ENCODE measurements around the gene PNMA6A.
"Not testable (repeated sequence)": the region's sequence is repeated elsewhere in the genome, so short reads cannot be mapped to it uniquely, and the experiment has no call there.

PNMA6A gene

DNA sequence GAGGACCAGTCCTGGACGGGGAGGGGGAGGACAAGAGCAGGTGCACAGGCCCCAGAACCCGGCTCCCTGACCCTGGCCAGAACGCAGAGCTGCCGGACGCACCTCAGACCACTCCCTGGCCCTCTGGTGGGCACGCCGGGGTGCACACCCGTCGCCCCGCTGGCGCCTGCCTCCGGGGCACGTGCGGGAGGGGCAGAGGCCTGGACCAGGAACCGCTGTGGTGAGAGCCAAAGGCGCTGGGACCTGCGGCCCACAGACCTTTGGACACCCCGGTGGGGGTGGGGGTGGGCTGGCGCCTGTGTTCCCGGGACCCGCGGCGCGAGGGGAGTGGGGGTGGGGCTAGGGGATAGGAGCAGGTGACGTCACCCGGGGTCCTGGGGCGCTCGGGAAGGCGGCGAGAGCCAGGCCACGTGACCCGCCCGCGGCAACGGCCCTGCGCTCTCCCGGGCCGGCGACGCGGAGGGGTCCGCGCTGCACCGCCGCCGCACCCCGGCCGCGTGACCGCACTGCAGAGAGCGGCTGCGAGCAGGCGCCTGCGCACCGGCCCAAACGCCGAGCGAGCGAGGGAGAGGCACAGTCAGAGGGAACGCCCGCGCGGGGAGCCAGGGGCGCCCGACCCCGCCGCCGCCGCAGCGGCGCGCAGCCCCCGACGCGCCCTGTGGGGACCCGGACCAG lies at the start of gene PNMA6A:
PNMA6A (plus strand) TSS at position 546 of the 675 bp plus-strand sequence. CDS start 609 bp downstream, outside the sequence.
- not testable (repeated sequence) for H3K36me3 ChIP-seq (ENCODE audit: control insufficient read depth in 2 of 2, insufficient read depth in 2 of 2, low read length in 2 of 2); H3K9ac ChIP-seq (ENCODE audit: low read length in 2 of 2); H3K4me1 ChIP-seq (ENCODE audit: control insufficient read depth, insufficient read depth, low read length); H3K27ac ChIP-seq (ENCODE audit: low read length); H3K4me3 ChIP-seq (ENCODE audit: low read length in 2 of 2); H3K9me3 ChIP-seq (ENCODE audit: control insufficient read depth in 2 of 2, low read length in 2 of 2); H3K27me3 ChIP-seq (ENCODE audit: control insufficient read depth in 1 of 2, insufficient read depth in 2 of 2, low read length in 2 of 2)

DNA sequence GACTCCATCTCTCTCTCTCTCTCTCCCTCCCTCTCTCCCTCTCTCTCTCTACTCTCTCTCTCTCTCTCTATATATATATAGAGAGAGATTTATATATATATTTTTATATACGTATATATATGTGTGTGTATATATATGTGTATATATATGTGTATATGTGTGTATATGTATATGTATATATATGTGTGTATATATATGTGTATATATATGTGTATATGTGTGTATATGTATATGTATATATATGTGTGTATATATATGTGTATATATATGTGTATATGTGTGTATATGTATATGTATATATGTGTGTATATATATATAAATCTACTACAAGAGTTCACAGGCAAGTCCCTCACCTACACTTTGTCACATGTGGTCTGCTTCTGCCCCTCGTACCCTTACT lies 45.8 kb upstream of the PNMA6A start:
- not testable (repeated sequence) for H3K4me1 ChIP-seq (ENCODE audit: control insufficient read depth, insufficient read depth, low read length); H3K4me3 ChIP-seq (ENCODE audit: low read length in 2 of 2); H3K9me3 ChIP-seq (ENCODE audit: control insufficient read depth in 2 of 2, low read length in 2 of 2); H3K27ac ChIP-seq (ENCODE audit: low read length); H3K36me3 ChIP-seq (ENCODE audit: control insufficient read depth in 2 of 2, insufficient read depth in 2 of 2, low read length in 2 of 2); H3K27me3 ChIP-seq (ENCODE audit: control insufficient read depth in 1 of 2, insufficient read depth in 2 of 2, low read length in 2 of 2); H3K9ac ChIP-seq (ENCODE audit: low read length in 2 of 2)

DNA sequence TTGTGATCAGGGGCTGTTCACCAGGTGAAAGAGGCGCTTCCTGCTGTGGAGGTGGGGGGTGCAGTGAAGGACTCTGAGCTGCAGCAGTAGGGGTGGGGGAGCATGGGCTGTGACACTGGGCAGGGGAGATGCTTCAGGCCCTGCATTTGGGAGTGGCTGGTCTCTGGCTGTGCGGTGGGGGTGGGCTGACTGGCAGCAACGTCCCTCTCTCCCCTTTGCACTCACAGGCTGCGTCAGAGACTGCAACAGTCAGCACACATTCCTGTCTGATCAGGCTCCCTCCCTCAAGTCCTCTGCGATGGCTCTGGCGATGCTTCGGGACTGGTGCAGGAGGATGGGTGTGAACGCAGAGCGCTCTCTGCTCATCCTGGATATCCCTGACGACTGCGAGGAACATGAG lies 43.8 kb upstream of the PNMA6A start:
- H3K9ac ChIP-seq (ENCODE audit: low read length in 2 of 2); H3K4me3 ChIP-seq (ENCODE audit: low read length in 2 of 2); H3K4me1 ChIP-seq (ENCODE audit: control insufficient read depth, insufficient read depth, low read length); H3K27ac ChIP-seq (ENCODE audit: low read length); H3K36me3 ChIP-seq (ENCODE audit: control insufficient read depth in 2 of 2, insufficient read depth in 2 of 2, low read length in 2 of 2); H3K9me3 ChIP-seq (ENCODE audit: control insufficient read depth in 2 of 2, low read length in 2 of 2); H3K27me3 ChIP-seq (ENCODE audit: control insufficient read depth in 1 of 2, insufficient read depth in 2 of 2, low read length in 2 of 2): not testable (repeated sequence)

DNA sequence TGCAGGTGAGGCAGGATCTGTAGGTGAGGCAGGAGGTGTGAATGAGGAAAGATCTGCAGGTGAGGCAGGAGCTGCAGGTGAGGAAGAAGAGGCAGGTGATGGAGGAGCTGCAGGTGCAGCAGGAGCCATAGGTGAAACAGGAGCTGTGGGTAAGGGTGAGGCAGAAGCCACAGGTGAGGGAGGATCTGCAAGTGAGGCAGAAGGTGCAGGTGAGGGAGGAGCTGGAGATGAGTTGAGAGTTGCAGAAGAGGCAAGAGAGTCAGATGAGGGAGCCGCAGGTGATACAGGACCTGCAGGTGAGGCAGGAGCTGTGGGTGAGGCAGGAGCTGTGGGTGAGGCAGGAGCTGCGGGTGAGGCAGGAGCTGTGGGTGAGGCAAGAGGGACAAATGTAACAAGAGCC lies 43.1 kb upstream of the PNMA6A start:
- Histone ChIP-seq H3K36me3 (ENCODE audit: control insufficient read depth in 2 of 2, insufficient read depth in 2 of 2, low read length in 2 of 2) (no peaks in the 10 kb centered on the region), H3K9me3 (ENCODE audit: control insufficient read depth in 2 of 2, low read length in 2 of 2) (no peaks in the 10 kb centered on the region), H3K27ac (ENCODE audit: low read length) (no peak overlapping the region), H3K9ac (ENCODE audit: low read length in 2 of 2) (no peak overlapping the region), H3K4me3 (ENCODE audit: low read length in 2 of 2) (no peak overlapping the region), H3K27me3 (ENCODE audit: control insufficient read depth in 1 of 2, insufficient read depth in 2 of 2, low read length in 2 of 2) (peaks cover 0 to 6% of the 10 kb centered on the region in 2 donors), H3K4me1 (ENCODE audit: control insufficient read depth, insufficient read depth, low read length) (no peaks in the 10 kb centered on the region)

DNA sequence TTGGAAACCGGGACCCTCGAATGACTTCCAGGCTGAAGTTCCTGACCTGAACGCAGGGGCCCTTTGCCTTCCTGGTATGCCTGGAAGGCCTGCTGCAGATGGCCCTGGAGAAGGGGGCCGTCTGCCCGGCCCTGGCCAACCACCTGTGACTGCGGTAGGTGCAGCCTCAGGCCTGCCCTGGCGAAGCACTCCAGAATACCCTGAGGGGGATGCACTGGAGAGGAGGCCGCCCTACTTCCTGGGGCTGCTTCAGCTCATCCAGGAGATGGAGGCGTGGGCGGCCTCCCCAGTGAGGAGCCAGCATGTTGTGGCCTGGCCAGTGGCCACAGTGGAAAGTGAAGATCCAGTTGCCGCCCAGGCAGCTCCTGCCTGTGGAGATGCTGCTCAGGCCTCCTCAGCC lies 42.4 kb upstream of the PNMA6A start:
- H3K4me1 ChIP-seq (ENCODE audit: control insufficient read depth, insufficient read depth, low read length), result no peaks in the 10 kb centered on the region
- H3K4me3 ChIP-seq (ENCODE audit: low read length in 2 of 2), result no peak overlapping the region
- no peaks in the 10 kb centered on the region for H3K9me3 ChIP-seq (ENCODE audit: control insufficient read depth in 2 of 2, low read length in 2 of 2)
- peaks cover 0 to 6% of the 10 kb centered on the region in 2 donors for H3K27me3 ChIP-seq (ENCODE audit: control insufficient read depth in 1 of 2, insufficient read depth in 2 of 2, low read length in 2 of 2)
- H3K27ac ChIP-seq (ENCODE audit: low read length), result no peak overlapping the region
- H3K9ac ChIP-seq (ENCODE audit: low read length in 2 of 2), result no peak overlapping the region
- H3K36me3 ChIP-seq (ENCODE audit: control insufficient read depth in 2 of 2, insufficient read depth in 2 of 2, low read length in 2 of 2), result no peaks in the 10 kb centered on the region

DNA sequence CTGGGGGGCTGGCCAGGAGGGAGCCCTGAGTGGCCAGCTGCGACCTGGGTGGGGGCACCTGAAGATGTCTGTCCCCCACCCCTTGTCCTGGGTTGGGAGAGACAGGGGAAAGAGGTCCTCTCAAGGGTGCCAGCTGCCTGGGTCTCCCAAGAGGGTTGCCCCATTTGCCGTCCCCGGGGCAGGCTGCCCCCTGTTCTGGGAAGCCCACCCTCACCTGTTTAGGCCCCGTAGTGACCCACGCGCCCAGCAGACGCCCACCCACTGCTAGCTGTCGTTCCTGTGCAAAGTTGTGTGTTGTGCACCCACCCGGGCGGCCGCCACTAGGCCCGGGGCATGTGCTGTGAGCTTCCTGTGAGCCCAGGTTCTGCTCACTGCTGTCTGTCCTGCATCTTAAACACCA lies 41.5 kb upstream of the PNMA6A start:
- Histone ChIP-seq H3K36me3 (ENCODE audit: control insufficient read depth in 2 of 2, insufficient read depth in 2 of 2, low read length in 2 of 2) (no peaks in the 10 kb centered on the region), H3K27me3 (ENCODE audit: control insufficient read depth in 1 of 2, insufficient read depth in 2 of 2, low read length in 2 of 2) (peaks cover 0 to 3% of the 10 kb centered on the region in 2 donors), H3K4me1 (ENCODE audit: control insufficient read depth, insufficient read depth, low read length) (no peaks in the 10 kb centered on the region), H3K27ac (ENCODE audit: low read length) (no peak overlapping the region), H3K9me3 (ENCODE audit: control insufficient read depth in 2 of 2, low read length in 2 of 2) (no peaks in the 10 kb centered on the region), H3K9ac (ENCODE audit: low read length in 2 of 2) (no peak overlapping the region), H3K4me3 (ENCODE audit: low read length in 2 of 2) (no peak overlapping the region)

DNA sequence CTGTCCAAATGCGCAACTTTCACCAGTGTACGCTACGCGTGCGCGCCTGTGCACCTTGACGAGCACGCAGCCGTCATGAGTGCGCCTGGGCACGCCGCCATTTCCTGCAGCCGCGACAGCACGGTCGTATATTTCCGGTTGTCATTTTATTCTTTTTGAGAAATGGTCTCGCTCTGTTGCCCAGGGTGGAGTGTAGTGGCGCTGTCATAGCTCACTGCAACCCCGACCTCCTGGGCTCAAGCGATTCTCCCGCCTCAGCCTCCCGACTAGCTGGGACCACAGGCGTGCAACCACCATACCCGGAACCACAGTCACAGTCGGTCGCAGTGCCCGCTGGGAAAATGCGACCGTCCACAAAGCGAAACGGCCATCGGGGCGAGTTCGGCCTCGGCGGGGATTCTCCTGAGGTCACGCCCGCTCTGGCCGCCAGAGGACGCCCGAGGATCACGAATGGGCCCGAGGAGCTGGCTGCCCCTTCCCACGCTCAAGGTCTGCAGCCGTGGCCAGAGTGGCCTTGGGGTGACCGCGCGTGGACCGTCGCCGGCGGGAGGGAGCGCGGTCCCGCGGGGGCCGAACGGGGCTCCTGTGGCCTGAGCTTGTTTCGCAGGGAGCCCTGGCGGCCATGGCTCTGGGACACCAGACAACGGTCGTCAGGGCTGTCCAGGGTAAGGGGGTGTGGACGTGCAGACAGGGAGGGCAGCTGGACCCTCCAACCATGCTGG lies 39.7 kb upstream of the PNMA6A start:
- H3K27me3 ChIP-seq (ENCODE audit: control insufficient read depth in 1 of 2, insufficient read depth in 2 of 2, low read length in 2 of 2), result peaks cover 0 to 10% of the 10 kb centered on the region in 2 donors
- H3K36me3 ChIP-seq (ENCODE audit: control insufficient read depth in 2 of 2, insufficient read depth in 2 of 2, low read length in 2 of 2), result no peaks in the 10 kb centered on the region
- peak overlapping the region; percentile 55 to 65 for H3K4me3 ChIP-seq (ENCODE audit: low read length in 2 of 2)
- no peak overlapping the region for H3K27ac ChIP-seq (ENCODE audit: low read length)
- peaks cover 0 to 4% of the 10 kb centered on the region in 2 donors for H3K9me3 ChIP-seq (ENCODE audit: control insufficient read depth in 2 of 2, low read length in 2 of 2)
- H3K4me1 ChIP-seq (ENCODE audit: control insufficient read depth, insufficient read depth, low read length), result no peaks in the 10 kb centered on the region
- H3K9ac ChIP-seq (ENCODE audit: low read length in 2 of 2), result no peak overlapping the region

DNA sequence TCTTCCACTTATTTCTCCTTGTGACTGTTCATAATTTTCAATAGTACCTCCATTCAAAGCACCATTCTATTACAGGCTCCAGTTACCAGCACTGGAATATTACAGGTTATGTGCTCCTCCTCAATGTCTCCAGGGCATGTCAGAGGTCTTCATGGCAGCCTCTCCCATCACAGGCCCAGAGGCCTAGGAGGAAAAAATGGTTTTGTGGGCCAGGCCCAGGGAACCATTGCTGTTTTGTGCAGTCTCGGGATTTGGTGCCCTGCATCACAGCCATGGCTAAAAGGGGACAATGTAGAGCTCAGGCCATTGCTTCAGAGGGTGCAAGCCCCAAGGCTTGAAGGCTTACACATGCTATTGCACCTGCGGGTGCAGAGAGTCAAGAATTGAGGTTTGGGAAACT lies 23.2 kb upstream of the PNMA6A start:
- no peaks in the 10 kb centered on the region for H3K36me3 ChIP-seq (ENCODE audit: control insufficient read depth in 2 of 2, insufficient read depth in 2 of 2, low read length in 2 of 2)
- H3K4me3 ChIP-seq (ENCODE audit: low read length in 2 of 2), result no peak overlapping the region
- no peak overlapping the region for H3K27ac ChIP-seq (ENCODE audit: low read length)
- no peaks in the 10 kb centered on the region for H3K4me1 ChIP-seq (ENCODE audit: control insufficient read depth, insufficient read depth, low read length)
- H3K27me3 ChIP-seq (ENCODE audit: control insufficient read depth in 1 of 2, insufficient read depth in 2 of 2, low read length in 2 of 2), result peaks cover 0 to 12% of the 10 kb centered on the region in 2 donors
- peaks cover 0 to 2% of the 10 kb centered on the region in 2 donors for H3K9me3 ChIP-seq (ENCODE audit: control insufficient read depth in 2 of 2, low read length in 2 of 2)
- no peak overlapping the region for H3K9ac ChIP-seq (ENCODE audit: low read length in 2 of 2)

DNA sequence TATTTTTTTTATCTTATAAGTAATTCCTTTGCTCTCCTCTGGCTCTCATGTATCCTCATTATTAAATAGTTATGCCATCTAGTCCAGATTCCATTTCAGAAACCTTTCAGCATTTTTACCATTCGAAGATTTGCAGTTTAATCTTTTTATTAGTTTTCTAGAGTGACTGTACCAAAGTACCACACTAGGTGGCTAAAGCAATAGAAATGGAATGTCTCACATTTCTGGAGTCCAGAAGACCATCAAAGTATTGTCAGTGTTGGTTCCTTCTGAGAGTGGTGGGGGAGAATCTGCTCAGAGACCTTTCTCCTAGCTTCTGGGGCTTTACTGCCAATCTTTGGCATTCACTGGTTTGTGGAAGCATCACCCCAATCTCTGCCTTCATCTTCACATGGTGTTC lies 19.7 kb upstream of the PNMA6A start:
- no peak overlapping the region for H3K9ac ChIP-seq (ENCODE audit: low read length in 2 of 2)
- H3K4me3 ChIP-seq (ENCODE audit: low read length in 2 of 2), result no peak overlapping the region
- H3K36me3 ChIP-seq (ENCODE audit: control insufficient read depth in 2 of 2, insufficient read depth in 2 of 2, low read length in 2 of 2), result no peaks in the 10 kb centered on the region
- H3K27ac ChIP-seq (ENCODE audit: low read length), result no peak overlapping the region
- H3K4me1 ChIP-seq (ENCODE audit: control insufficient read depth, insufficient read depth, low read length), result no peaks in the 10 kb centered on the region
- peaks cover 0 to 2% of the 10 kb centered on the region in 2 donors for H3K9me3 ChIP-seq (ENCODE audit: control insufficient read depth in 2 of 2, low read length in 2 of 2)
- H3K27me3 ChIP-seq (ENCODE audit: control insufficient read depth in 1 of 2, insufficient read depth in 2 of 2, low read length in 2 of 2), result peaks cover 3 to 20% of the 10 kb centered on the region in 2 donors

DNA sequence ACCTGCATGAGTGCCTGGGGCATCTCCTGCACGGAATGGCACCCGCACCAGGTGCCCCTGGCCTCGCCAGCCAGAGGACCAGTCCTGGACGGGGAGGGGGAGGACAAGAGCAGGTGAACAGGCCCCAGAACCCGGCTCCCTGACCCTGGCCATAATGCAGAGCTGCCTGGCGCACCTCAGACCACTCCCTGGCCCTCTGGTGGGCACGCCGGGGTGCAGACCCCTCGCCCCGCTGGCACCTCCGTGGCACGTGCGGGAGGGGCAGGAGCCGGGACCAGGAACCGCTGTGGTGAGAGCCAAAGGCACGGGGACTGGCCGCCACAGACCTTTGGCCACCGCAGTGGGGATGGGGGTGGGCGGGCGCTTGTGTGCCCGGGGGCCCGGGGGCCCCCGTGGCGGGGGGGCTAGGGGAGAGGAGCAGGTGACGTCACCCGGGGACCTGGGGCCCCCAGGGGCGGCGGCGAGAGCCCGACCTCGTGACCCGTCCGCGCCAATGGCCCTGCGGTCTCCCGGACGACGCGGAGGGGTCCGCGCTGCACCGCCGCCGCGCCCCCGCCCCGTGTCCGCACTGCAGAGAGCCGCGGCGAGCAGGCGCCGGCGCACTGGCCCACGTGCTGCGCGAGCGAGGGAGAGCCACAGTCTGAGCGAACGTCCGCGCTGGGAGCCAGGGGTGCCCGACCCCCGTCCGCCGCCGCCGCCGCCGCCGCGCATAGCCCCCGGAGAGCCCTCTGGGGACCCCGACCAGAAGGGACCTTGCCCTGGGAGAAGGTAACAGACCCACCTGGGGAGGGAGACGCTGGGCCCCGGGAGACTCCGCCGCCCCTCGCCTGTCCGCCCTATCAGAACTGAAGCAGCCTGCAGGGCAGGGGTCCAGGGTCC lies 16.1 kb upstream of the PNMA6A start, which contains the start of gene PNMA3:
PNMA3 (plus strand) TSS at position 600 of the 879 bp plus-strand sequence. CDS start 586 bp downstream, outside the sequence.
- H3K36me3 ChIP-seq (ENCODE audit: control insufficient read depth in 2 of 2, insufficient read depth in 2 of 2, low read length in 2 of 2), result no peaks in the 10 kb centered on the region
- no peak within 1 kb of the TSS for H3K27ac ChIP-seq (ENCODE audit: low read length)
- H3K9me3 ChIP-seq (ENCODE audit: control insufficient read depth in 2 of 2, low read length in 2 of 2), result no peaks in the 10 kb centered on the region
- no peaks in the 10 kb centered on the region for H3K4me1 ChIP-seq (ENCODE audit: control insufficient read depth, insufficient read depth, low read length)
- no peak within 1 kb of the TSS for H3K4me3 ChIP-seq (ENCODE audit: low read length in 2 of 2)
- H3K9ac ChIP-seq (ENCODE audit: low read length in 2 of 2), result no peak within 1 kb of the TSS
- peaks cover 5 to 32% of the 10 kb centered on the region in 2 donors for H3K27me3 ChIP-seq (ENCODE audit: control insufficient read depth in 1 of 2, insufficient read depth in 2 of 2, low read length in 2 of 2)

Measured in stomach smooth muscle (tissue), 2 donors.